ENCODE data around the gene KSR2.

KSR2 gene

GRCh38 chr12:117914686-117915085, 54.1 kb downstream of the KSR2 start:
- no peak overlapping the region for H3K4me3 ChIP-seq (ENCODE audit: insufficient read depth, low read depth, low read length)
- H3K36me3 ChIP-seq (ENCODE audit: control insufficient read depth, insufficient read depth, low read length) = no peaks in the 10 kb centered on the region
- H3K27ac ChIP-seq (ENCODE audit: insufficient read depth, low read depth, low read length, poor library complexity, severe bottlenecking) = no peak overlapping the region
- 82 to 83% methylated on average over 4 of the region's 4 CpGs for WGBS, 2 experiments
- H3K4me1 ChIP-seq (ENCODE audit: control insufficient read depth, insufficient read depth, low read length) = no peaks in the 10 kb centered on the region
- H3K9me3 ChIP-seq (ENCODE audit: control insufficient read depth, low read length) = no peaks in the 10 kb centered on the region
- no peaks in the 10 kb centered on the region for H3K27me3 ChIP-seq (ENCODE audit: control insufficient read depth, insufficient read depth, low read length, poor library complexity, severe bottlenecking)

GRCh38 chr12:117912756-117913155, 56.0 kb downstream of the KSR2 start:
- no peaks in the 10 kb centered on the region for H3K36me3 ChIP-seq (ENCODE audit: control insufficient read depth, insufficient read depth, low read length)
- no peaks in the 10 kb centered on the region for H3K4me1 ChIP-seq (ENCODE audit: control insufficient read depth, insufficient read depth, low read length)
- 94 to 95% methylated on average over 9 of the region's 9 CpGs for WGBS, 2 experiments
- H3K9me3 ChIP-seq (ENCODE audit: control insufficient read depth, low read length) = no peaks in the 10 kb centered on the region
- H3K4me3 ChIP-seq (ENCODE audit: insufficient read depth, low read depth, low read length) = no peak overlapping the region
- no peaks in the 10 kb centered on the region for H3K27me3 ChIP-seq (ENCODE audit: control insufficient read depth, insufficient read depth, low read length, poor library complexity, severe bottlenecking)
- no peak overlapping the region for H3K27ac ChIP-seq (ENCODE audit: insufficient read depth, low read depth, low read length, poor library complexity, severe bottlenecking)

- Histone ChIP-seq H3K9me3 (ENCODE audit: control insufficient read depth, low read length) (no peaks in the 10 kb centered on the region), H3K27ac (ENCODE audit: insufficient read depth, low read depth, low read length, poor library complexity, severe bottlenecking) (no peak overlapping the region), H3K4me1 (ENCODE audit: control insufficient read depth, insufficient read depth, low read length) (no peaks in the 10 kb centered on the region), H3K36me3 (ENCODE audit: control insufficient read depth, insufficient read depth, low read length) (no peaks in the 10 kb centered on the region), H3K27me3 (ENCODE audit: control insufficient read depth, insufficient read depth, low read length, poor library complexity, severe bottlenecking) (no peaks in the 10 kb centered on the region), H3K4me3 (ENCODE audit: insufficient read depth, low read depth, low read length) (no peak overlapping the region)
- 88 to 97% methylated on average over 5 of the region's 5 CpGs for WGBS, 2 experiments
Measured at GRCh38 chr12:117908411-117908810, 60.4 kb downstream of the KSR2 start.

GRCh38 chr12:117907108-117907689, 61.6 kb downstream of the KSR2 start:
- WGBS, 2 experiments = 69 to 71% methylated on average over 11 of the region's 11 CpGs
- Histone ChIP-seq H3K27me3 (ENCODE audit: control insufficient read depth, insufficient read depth, low read length, poor library complexity, severe bottlenecking) (no peaks in the 10 kb centered on the region), H3K36me3 (ENCODE audit: control insufficient read depth, insufficient read depth, low read length) (no peaks in the 10 kb centered on the region), H3K4me3 (ENCODE audit: insufficient read depth, low read depth, low read length) (no peak overlapping the region), H3K27ac (ENCODE audit: insufficient read depth, low read depth, low read length, poor library complexity, severe bottlenecking) (no peak overlapping the region), H3K9me3 (ENCODE audit: control insufficient read depth, low read length) (no peaks in the 10 kb centered on the region), H3K4me1 (ENCODE audit: control insufficient read depth, insufficient read depth, low read length) (no peaks in the 10 kb centered on the region)

GRCh38 chr12:117904051-117904450, 64.7 kb downstream of the KSR2 start:
- Histone ChIP-seq H3K9me3 (ENCODE audit: control insufficient read depth, low read length) (no peaks in the 10 kb centered on the region), H3K4me3 (ENCODE audit: insufficient read depth, low read depth, low read length) (no peak overlapping the region), H3K27me3 (ENCODE audit: control insufficient read depth, insufficient read depth, low read length, poor library complexity, severe bottlenecking) (no peaks in the 10 kb centered on the region), H3K4me1 (ENCODE audit: control insufficient read depth, insufficient read depth, low read length) (no peaks in the 10 kb centered on the region), H3K36me3 (ENCODE audit: control insufficient read depth, insufficient read depth, low read length) (no peaks in the 10 kb centered on the region), H3K27ac (ENCODE audit: insufficient read depth, low read depth, low read length, poor library complexity, severe bottlenecking) (no peak overlapping the region)
- 91 to 95% methylated on average over 6 of the region's 6 CpGs for WGBS, 2 experiments

GRCh38 chr12:117903110-117903840, 65.5 kb downstream of the KSR2 start:
- no peaks in the 10 kb centered on the region for H3K9me3 ChIP-seq (ENCODE audit: control insufficient read depth, low read length)
- no peaks in the 10 kb centered on the region for H3K36me3 ChIP-seq (ENCODE audit: control insufficient read depth, insufficient read depth, low read length)
- H3K27ac ChIP-seq (ENCODE audit: insufficient read depth, low read depth, low read length, poor library complexity, severe bottlenecking) = no peak overlapping the region
- H3K27me3 ChIP-seq (ENCODE audit: control insufficient read depth, insufficient read depth, low read length, poor library complexity, severe bottlenecking) = no peaks in the 10 kb centered on the region
- no peaks in the 10 kb centered on the region for H3K4me1 ChIP-seq (ENCODE audit: control insufficient read depth, insufficient read depth, low read length)
- no peak overlapping the region for H3K4me3 ChIP-seq (ENCODE audit: insufficient read depth, low read depth, low read length)
- WGBS, 2 experiments = 77 to 92% methylated on average over 1 to 2 of the region's 3 CpGs

GRCh38 chr12:117901631-117902030, 67.2 kb downstream of the KSR2 start:
- Histone ChIP-seq H3K27me3 (ENCODE audit: control insufficient read depth, insufficient read depth, low read length, poor library complexity, severe bottlenecking) (no peaks in the 10 kb centered on the region), H3K27ac (ENCODE audit: insufficient read depth, low read depth, low read length, poor library complexity, severe bottlenecking) (no peak overlapping the region), H3K9me3 (ENCODE audit: control insufficient read depth, low read length) (no peaks in the 10 kb centered on the region), H3K36me3 (ENCODE audit: control insufficient read depth, insufficient read depth, low read length) (no peaks in the 10 kb centered on the region), H3K4me1 (ENCODE audit: control insufficient read depth, insufficient read depth, low read length) (no peaks in the 10 kb centered on the region), H3K4me3 (ENCODE audit: insufficient read depth, low read depth, low read length) (no peak overlapping the region)
- 95 to 98% methylated on average over 7 to 8 of the region's 8 CpGs for WGBS, 2 experiments

GRCh38 chr12:117900561-117900960, 68.2 kb downstream of the KSR2 start:
- 87 to 95% methylated on average over 4 of the region's 4 CpGs for WGBS, 2 experiments
- Histone ChIP-seq H3K27me3 (ENCODE audit: control insufficient read depth, insufficient read depth, low read length, poor library complexity, severe bottlenecking) (no peaks in the 10 kb centered on the region), H3K36me3 (ENCODE audit: control insufficient read depth, insufficient read depth, low read length) (no peaks in the 10 kb centered on the region), H3K9me3 (ENCODE audit: control insufficient read depth, low read length) (no peaks in the 10 kb centered on the region), H3K4me1 (ENCODE audit: control insufficient read depth, insufficient read depth, low read length) (no peaks in the 10 kb centered on the region), H3K27ac (ENCODE audit: insufficient read depth, low read depth, low read length, poor library complexity, severe bottlenecking) (no peak overlapping the region), H3K4me3 (ENCODE audit: insufficient read depth, low read depth, low read length) (no peak overlapping the region)

GRCh38 chr12:117897372-117898161, 71.2 kb downstream of the KSR2 start:
- H3K36me3 ChIP-seq (ENCODE audit: control insufficient read depth, insufficient read depth, low read length) = no peaks in the 10 kb centered on the region
- H3K4me3 ChIP-seq (ENCODE audit: insufficient read depth, low read depth, low read length) = no peak overlapping the region
- 91 to 93% methylated on average over 14 of the region's 14 CpGs for WGBS, 2 experiments
- H3K27ac ChIP-seq (ENCODE audit: insufficient read depth, low read depth, low read length, poor library complexity, severe bottlenecking) = no peak overlapping the region
- H3K4me1 ChIP-seq (ENCODE audit: control insufficient read depth, insufficient read depth, low read length) = no peaks in the 10 kb centered on the region
- no peaks in the 10 kb centered on the region for H3K27me3 ChIP-seq (ENCODE audit: control insufficient read depth, insufficient read depth, low read length, poor library complexity, severe bottlenecking)
- H3K9me3 ChIP-seq (ENCODE audit: control insufficient read depth, low read length) = no peaks in the 10 kb centered on the region

- Histone ChIP-seq H3K36me3 (ENCODE audit: control insufficient read depth, insufficient read depth, low read length) (no peaks in the 10 kb centered on the region), H3K4me1 (ENCODE audit: control insufficient read depth, insufficient read depth, low read length) (no peaks in the 10 kb centered on the region), H3K27me3 (ENCODE audit: control insufficient read depth, insufficient read depth, low read length, poor library complexity, severe bottlenecking) (no peaks in the 10 kb centered on the region), H3K4me3 (ENCODE audit: insufficient read depth, low read depth, low read length) (no peak overlapping the region), H3K27ac (ENCODE audit: insufficient read depth, low read depth, low read length, poor library complexity, severe bottlenecking) (no peak overlapping the region), H3K9me3 (ENCODE audit: control insufficient read depth, low read length) (no peaks in the 10 kb centered on the region)
- WGBS, 2 experiments = 89% methylated on average over 1 of the region's 1 CpG; no CpG with 5 or more reads in 1 of the 2 experiments
Measured at GRCh38 chr12:117896009-117896408, 72.8 kb downstream of the KSR2 start.

All from ectodermal cell (in vitro differentiated cells).